Brain microvascular endothelial cell (primary cell): ENCODE measurements around the gene NCKAP1.
A peak's percentile ranks its signal among the peaks of the same experiment; 100 is the strongest.
"Not testable (repeated sequence)": the region's sequence is repeated elsewhere in the genome, so short reads cannot be mapped to it uniquely, and the experiment has no call there.

Source experiments
- DNase-seq: peaks from one replicate; pipeline ENCODE4 v3.0.0-alpha.2; 2020
- H3K27ac ChIP-seq: fragments of 250-450 bp; sonication (Bioruptor Pico); 2 replicates; pipeline ENCODE4 v1.5.1; 2020; ENCODE audit warnings: mild to moderate bottlenecking, moderate library complexity
- H3K27me3 ChIP-seq: fragments of 250-450 bp; sonication (Bioruptor Pico); replicated peaks from 2 replicates; pipeline ENCODE4 v1.5.1; 2020; ENCODE audit warnings: mild to moderate bottlenecking
- H3K36me3 ChIP-seq: fragments of 250-450 bp; sonication (Bioruptor Pico); replicated peaks from 2 replicates; pipeline ENCODE4 v1.5.1; 2020; ENCODE audit warnings: mild to moderate bottlenecking
- H3K4me3 ChIP-seq: 2 replicates; pipeline ENCODE4 v1.5.1; 2011; ENCODE audit warnings: low read depth, mild to moderate bottlenecking, control low read depth, low read length, moderate library complexity
- CTCF ChIP-seq: IDR thresholded peaks from 2 replicates; pipeline ENCODE4 v1.5.1; 2011; ENCODE audit warnings: low read depth, mild to moderate bottlenecking, moderate library complexity, low read length, control low read depth, inconsistent platforms; ENCODE audit errors: missing control alignments
- in situ Hi-C: cut with HindIII; loops from 2 replicates; pipeline ENCODE4 v1.10.0; 2017; ENCODE audit warnings: low sequenced_read_pairs, low pct_ligation_motif_present

NCKAP1 gene

GRCh38 chr2:183021613-183022012, 16.6 kb downstream of the NCKAP1 start:
- Histone ChIP-seq H3K4me3 (no peak overlapping the region), H3K36me3 (peaks cover 8% of the 10 kb centered on the region), H3K27me3 (no peaks in the 10 kb centered on the region), H3K27ac (no peak overlapping the region)
- DNase-seq = no peak
- TF ChIP-seq CTCF = no peak
- in situ Hi-C loops = loop anchor here (25.0 kb wide), 1 partner anchor 259 kb away; no protein-coding TSS in a partner anchor

- no peak for TF ChIP-seq CTCF
- DNase-seq = no peak
- Histone ChIP-seq H3K27me3 (no peaks in the 10 kb centered on the region), H3K4me3 (no peak overlapping the region), H3K36me3 (peaks cover 8% of the 10 kb centered on the region), H3K27ac (no peak overlapping the region)
- in situ Hi-C loops = loop anchor here (25.0 kb wide), 1 partner anchor 258 kb away; no protein-coding TSS in a partner anchor
Measured at GRCh38 chr2:183019718-183020442, 18.4 kb downstream of the NCKAP1 start.

- not testable (repeated sequence) for DNase-seq, H3K27ac ChIP-seq, H3K36me3 ChIP-seq, H3K27me3 ChIP-seq, H3K4me3 ChIP-seq
- in situ Hi-C loops = loop anchor here (25.0 kb wide), 1 partner anchor 256 kb away; no protein-coding TSS in a partner anchor
Measured at GRCh38 chr2:183017845-183018244, 20.4 kb downstream of the NCKAP1 start.

- Histone ChIP-seq H3K36me3 (peaks cover 7% of the 10 kb centered on the region), H3K27ac (no peak overlapping the region), H3K4me3 (no peak overlapping the region), H3K27me3 (no peaks in the 10 kb centered on the region)
- DNase-seq = no peak
- in situ Hi-C loops = loop anchor here (25.0 kb wide), 1 partner anchor 252 kb away; no protein-coding TSS in a partner anchor
- no peak for TF ChIP-seq CTCF
Measured at GRCh38 chr2:183014005-183014404, 24.3 kb downstream of the NCKAP1 start.

GRCh38 chr2:183011743-183012142, 26.5 kb downstream of the NCKAP1 start:
- peak overlapping the region; percentile 40 for H3K27ac ChIP-seq
- in situ Hi-C loops = loop anchor here (25.0 kb wide), 1 partner anchor 249 kb away; no protein-coding TSS in a partner anchor
- no peaks in the 10 kb centered on the region for H3K27me3 ChIP-seq
- no peak for TF ChIP-seq CTCF
- no peaks in the 10 kb centered on the region for H3K36me3 ChIP-seq
- no peak for DNase-seq
- no peak overlapping the region for H3K4me3 ChIP-seq

- Histone ChIP-seq H3K27ac (peak overlapping the region; percentile 13), H3K27me3 (no peaks in the 10 kb centered on the region), H3K36me3 (no peaks in the 10 kb centered on the region), H3K4me3 (no peak overlapping the region)
- in situ Hi-C loops = loop anchor here (25.0 kb wide), 1 partner anchor 248 kb away; no protein-coding TSS in a partner anchor
- DNase-seq = peak; percentile 94
- TF ChIP-seq CTCF = no peak
Measured at GRCh38 chr2:183010112-183010511, 28.1 kb downstream of the NCKAP1 start.
